Endothelial cell of umbilical vein (primary cell): ENCODE measurements around the gene RGS9. TPM values are rescaled to one million over a fixed set of nuclear protein-coding genes. Genes with fewer than 3 reads are reported as not detected.

ENCODE experiments used
- BruUV-seq: library from RNA; stranded (reverse); fragments of 400-500 nt; replicated peaks from 2 replicates; lab custom pipeline; 2021; lab: Mats Ljungman, UMichigan
- CTCF ChIA-PET: fragments of 300-600, 350-600 bp; sonication (Branson Sonifier 250); formaldehyde crosslinking; loops from one replicate; lab custom pipeline; 2021; ENCODE audit warnings: antibody characterized with exemption, inconsistent platforms; lab: Charles Lee
- POLR2A ChIA-PET: fragments of 300-600, 350-600 bp; sonication (Branson Sonifier 250); formaldehyde crosslinking; loops from one replicate; lab custom pipeline; 2021; ENCODE audit warnings: antibody characterized with exemption, inconsistent platforms; lab: Charles Lee
- DNase-seq: peaks from one replicate; pipeline ENCODE4 v3.0.0-alpha.2; 2011; ENCODE audit warnings: low read depth, low spot score
- FAIRE-seq: peaks from 2 replicates; lab custom pipeline; 2011; peaks lifted over from hg19 to GRCh38; lab: Jason Lieb, UNC
- H2AFZ ChIP-seq: 2 replicates; pipeline ENCODE4 v1.6.0; 2012; ENCODE audit warnings: low read depth, low read length, control low read depth, inconsistent platforms
- H3K27ac ChIP-seq: 2 replicates; pipeline ENCODE4 v1.5.1; 2011; ENCODE audit warnings: low read depth, mild to moderate bottlenecking, control low read depth, low read length, moderate library complexity; ENCODE audit not compliant: insufficient read depth
- H3K27me3 ChIP-seq, 2 experiments: 2 replicates each; pipeline versions ENCODE4 v1.6.0 to v1.6.1; 2011; ENCODE audit warnings: low read length in 2 of 2, mixed read lengths in 1 of 2; ENCODE audit not compliant: control insufficient read depth in 2 of 2, insufficient read depth in 2 of 2
- H3K36me3 ChIP-seq, 2 experiments: 2 replicates in 1 of 2; 3 replicates in 1 of 2; pipeline ENCODE4 v1.5.1; 2011; ENCODE audit warnings: low read length in 2 of 2, mild to moderate bottlenecking in 1 of 2, moderate library complexity in 1 of 2; ENCODE audit not compliant: control insufficient read depth in 2 of 2, insufficient read depth in 2 of 2; ENCODE audit errors: extremely low read depth in 1 of 2
- H3K4me1 ChIP-seq: 3 replicates; pipeline ENCODE4 v1.5.1; 2011; ENCODE audit warnings: mild to moderate bottlenecking, low read length; ENCODE audit not compliant: control insufficient read depth, insufficient read depth; ENCODE audit errors: extremely low read depth
- H3K4me2 ChIP-seq: 2 replicates; pipeline ENCODE4 v1.6.1; 2011; ENCODE audit warnings: low read length, control low read depth, mixed read lengths; ENCODE audit not compliant: insufficient read depth
- H3K4me3 ChIP-seq, 3 experiments: fragments of 200-600 bp in 1 of 3; sonication (generic), shearing (Covaris generic) in 1 of 3; replicated peaks in 1 of 3; 2 replicates each; pipeline ENCODE4 v1.5.1; 2011 to 2016; ENCODE audit warnings: control low read depth in 3 of 3, low read length in 3 of 3, mild to moderate bottlenecking in 2 of 3, inconsistent platforms in 1 of 3, low read depth in 1 of 3, moderate library complexity in 1 of 3; ENCODE audit not compliant: insufficient read depth in 1 of 3
- H3K79me2 ChIP-seq: 2 replicates; pipeline ENCODE4 v1.6.0; 2012; ENCODE audit warnings: low read length, inconsistent platforms; ENCODE audit not compliant: control insufficient read depth, insufficient read depth
- H3K9ac ChIP-seq: replicated peaks from 2 replicates; pipeline ENCODE3; 2011; ENCODE audit warnings: low read length, control low read depth; ENCODE audit not compliant: insufficient read depth; ENCODE audit errors: extremely low read depth
- H3K9me1 ChIP-seq: replicated peaks from 3 replicates; pipeline ENCODE4 v1.6.0; 2011; ENCODE audit warnings: mild to moderate bottlenecking, low read length; ENCODE audit not compliant: control insufficient read depth, insufficient read depth; ENCODE audit errors: extremely low read depth
- H3K9me3 ChIP-seq: replicated peaks from 2 replicates; pipeline ENCODE4 v1.5.1; 2012; ENCODE audit warnings: low read length, inconsistent platforms; ENCODE audit not compliant: control insufficient read depth, insufficient read depth
- H4K20me1 ChIP-seq: replicated peaks from 2 replicates; pipeline ENCODE3; 2011; ENCODE audit warnings: mild to moderate bottlenecking, low read length; ENCODE audit not compliant: control insufficient read depth, insufficient read depth; ENCODE audit errors: extremely low read depth
- CTCF ChIP-seq, 2 donors: IDR thresholded peaks; 1 replicate in 1 of 2; 2 replicates in 1 of 2; pipeline ENCODE4 v1.5.1; 2011; ENCODE audit warnings: low read length in 2 of 2, mild to moderate bottlenecking in 2 of 2, moderate library complexity in 2 of 2, control low read depth in 1 of 2, inconsistent platforms in 1 of 2, low read depth in 1 of 2; ENCODE audit not compliant: insufficient read depth in 1 of 2; ENCODE audit errors: extremely low read depth in 1 of 2
- FOS ChIP-seq: IDR thresholded peaks from 2 replicates; pipeline ENCODE4 v1.6.1; 2011; ENCODE audit warnings: mild to moderate bottlenecking, low read length, moderate library complexity, borderline replicate concordance; ENCODE audit not compliant: insufficient read depth
- MYC ChIP-seq: IDR thresholded peaks from one replicate; pipeline ENCODE4 v1.6.1; 2011; ENCODE audit warnings: mild to moderate bottlenecking, low read depth, low read length
- POLR2A ChIP-seq: IDR thresholded peaks from 2 replicates; pipeline ENCODE4 v1.6.1; 2012; ENCODE audit warnings: low read depth, mild to moderate bottlenecking, control low read depth, low read length
- POLR2AphosphoS5 ChIP-seq: IDR thresholded peaks from 2 replicates; pipeline ENCODE4 v1.6.1; 2012; ENCODE audit warnings: low read depth, mild to moderate bottlenecking, control low read depth, low read length, moderate library complexity; ENCODE audit not compliant: insufficient read depth
- dilution Hi-C: fragments of 300-500 bp; cut with MboI; formaldehyde crosslinking; loops from one replicate; pipeline ENCODE4 v1.15.0; 2019; ENCODE audit warnings: low sequenced_read_pairs; ENCODE audit not compliant: extremely low pct_ligation_motif_present
- intact Hi-C: fragments of 100-400 bp; cut with micrococcal nuclease; formaldehyde crosslinking; loops from one replicate; pipeline ENCODE4 v1.10.0; 2022
- polyA plus RNA-seq, 4 experiments: library from polyadenylated mRNA; depleted of rRNA in 3 of 4; stranded (reverse) in 3 of 4; unstranded in 1 of 4; fragments of >200 nt; gene quantifications; 2 replicates each; pipeline versions ENCODE4 v1.2.1 to v1.2.3, GENCODE V29; 2011 to 2012; ENCODE audit warnings: missing spikeins in 1 of 4
- total RNA-seq: library from RNA; stranded (reverse); gene quantifications from 2 replicates; pipeline ENCODE4 v1.2.3, GENCODE V29; 2021

Gene RGS9
- total and polyA plus RNA-seq, 2 donors (not counting 3 experiments of a cell fraction or from before 2014, with no cell fraction given) = 0.61 to 1.4 TPM

- no peaks in the 10 kb centered on the region for H3K9me3 ChIP-seq
- peaks cover 0 to 7% of the 10 kb centered on the region in 2 experiments for H3K27me3 ChIP-seq
- no peak overlapping the region for H3K27ac ChIP-seq
- TF ChIP-seq POLR2A = no peak
- TF ChIP-seq FOS = no peak
- TF ChIP-seq MYC = no peak
- TF ChIP-seq CTCF (IDR thresholded peaks at IDR 0.05; ENCODE audit: extremely low read depth in 1 of 2, insufficient read depth in 1 of 2, low read depth in 1 of 2, low read length in 2 of 2) = no peak
- no peak for TF ChIP-seq POLR2AphosphoS5
- no peaks in the 10 kb centered on the region for H4K20me1 ChIP-seq
- H3K79me2 ChIP-seq = no peaks in the 10 kb centered on the region
- peaks cover 8% of the 10 kb centered on the region for H3K4me1 ChIP-seq
- no peaks in the 10 kb centered on the region for H3K36me3 ChIP-seq
- no TSS peak for BruUV-seq
- ChIA-PET CTCF (interaction anchor here (1.0 to 3.7 kb wide), 9 partner anchors 12 to 124 kb away, joined by 3 to 43 read pairs (median 11); partner anchors contain the start of genes GNA13 and RGS9), POLR2A (no interaction called here)
- no peak overlapping the region for H3K9ac ChIP-seq
- H3K9me1 ChIP-seq = no peaks in the 10 kb centered on the region
- intact Hi-C loops (no loop called here), dilution Hi-C loops (no loop called here)
- DNase-seq (no peak), FAIRE-seq (no peak)
- H3K4me3 ChIP-seq = no peak overlapping the region
- H2AFZ ChIP-seq = no peak overlapping the region
- H3K4me2 ChIP-seq = no peak overlapping the region
Observed at GRCh38 chr17:65099475-65099874, 37.7 kb upstream of the RGS9 start.

- Histone ChIP-seq H3K9ac (no peak overlapping the region), H3K27me3 (peaks cover 0 to 5% of the 10 kb centered on the region in 2 experiments), H3K36me3 (no peaks in the 10 kb centered on the region), H3K4me2 (peak overlapping the region; percentile 47), H3K9me3 (no peaks in the 10 kb centered on the region), H3K4me1 (peaks cover 8% of the 10 kb centered on the region), H3K4me3 (no peak overlapping the region), H4K20me1 (no peaks in the 10 kb centered on the region), H3K9me1 (no peaks in the 10 kb centered on the region), H3K27ac (no peak overlapping the region), H2AFZ (peak overlapping the region; percentile 75), H3K79me2 (no peaks in the 10 kb centered on the region)
- FAIRE-seq (no peak), DNase-seq (no peak)
- CTCF ChIA-PET = interaction anchor here (1.0 to 3.7 kb wide), 28 partner anchors 10 to 173 kb away, joined by 3 to 43 read pairs (median 8); partner anchors contain the start of genes GNA13 and RGS9
- no peak for TF ChIP-seq CTCF (IDR thresholded peaks at IDR 0.05; ENCODE audit: extremely low read depth in 1 of 2, insufficient read depth in 1 of 2, low read depth in 1 of 2, low read length in 2 of 2)
- POLR2A ChIA-PET = interaction anchor here (1.5 kb wide), 1 partner anchor 124 kb away, joined by 4 read pairs; no protein-coding TSS in a partner anchor
- dilution Hi-C loops (no loop called here), intact Hi-C loops (loop anchor here (1.0 to 5.0 kb wide), 5 partner anchors 37 to 125 kb away; partner anchors contain the start of gene RGS9)
- BruUV-seq = no TSS peak
Observed at GRCh38 chr17:65099941-65100315, 37.2 kb upstream of the RGS9 start.
